ENCODE results near the gene DGLUCY.
"Not testable (repeated sequence)": the region's sequence is repeated elsewhere in the genome, so short reads cannot be mapped to it uniquely, and the experiment has no call there.

The DGLUCY gene

DNA sequence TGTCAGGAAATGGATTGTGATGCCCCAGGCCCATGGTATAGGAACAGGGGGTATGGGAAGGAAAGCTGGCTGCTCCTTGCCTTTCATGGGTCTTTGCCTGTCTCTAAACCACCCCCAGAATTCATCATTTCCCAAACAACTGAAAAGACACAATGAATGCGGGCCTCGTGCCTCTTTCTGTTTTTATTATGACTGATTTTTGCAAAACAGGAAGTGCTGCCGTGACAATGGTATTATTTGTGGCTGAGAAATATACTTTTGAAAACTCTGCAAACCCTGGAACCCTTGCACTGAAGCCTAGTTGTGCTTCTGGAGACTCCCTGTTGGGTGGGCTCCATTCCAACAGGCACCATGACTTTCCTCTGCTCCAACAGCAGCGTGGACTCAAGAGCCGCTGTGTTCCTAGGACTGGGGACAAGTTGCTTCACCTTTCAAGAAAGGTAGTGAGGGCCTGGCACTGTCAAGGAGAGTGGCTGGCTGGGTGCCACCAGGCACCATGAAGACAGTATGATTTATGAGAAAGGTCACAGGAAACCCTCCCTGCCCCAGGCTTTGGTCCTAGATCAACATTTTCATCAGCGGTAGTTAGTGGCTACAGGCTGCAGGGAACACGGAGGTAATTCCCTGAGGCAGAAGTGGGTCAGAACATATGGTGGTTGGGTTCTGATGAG lies 4.8 kb upstream of the DGLUCY start:
- DNase-seq (ENCODE audit: low read depth) = peak; percentile 36

DNA sequence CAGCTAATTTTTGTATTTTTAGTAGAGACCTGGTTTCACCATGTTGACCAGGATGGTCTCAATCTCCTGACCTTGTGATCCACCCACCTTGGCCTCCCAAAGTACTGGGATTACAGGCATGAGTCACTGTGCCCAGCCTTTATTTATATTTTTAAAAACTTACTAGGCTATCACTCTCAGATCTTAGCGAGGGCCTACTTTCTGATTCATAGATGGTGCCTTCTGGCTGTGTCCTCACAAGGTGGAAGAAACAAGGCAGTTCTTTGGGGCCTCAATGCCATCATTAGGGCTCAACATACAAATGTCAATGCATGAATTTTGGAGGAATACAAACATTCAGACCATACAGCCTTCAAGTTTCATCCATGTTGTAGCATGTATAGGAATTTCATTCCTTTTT lies 2.4 kb upstream of the DGLUCY start:
- DNase-seq (ENCODE audit: low read depth) = no peak

- DNase-seq (ENCODE audit: low read depth) = no peak
These were observed 1.7 kb upstream of the DGLUCY start for GRCh38 chr14:91112194-91112593.

GRCh38 chr14:91114079-91115065 lies 499 bp downstream of the DGLUCY start:
- peak; percentile 47 for DNase-seq (ENCODE audit: low read depth)

GRCh38 chr14:91115986-91116770 lies 2.3 kb downstream of the DGLUCY start:
- DNase-seq (ENCODE audit: low read depth) = no peak

- no peak for DNase-seq (ENCODE audit: low read depth)
These were observed 3.2 kb downstream of the DGLUCY start for GRCh38 chr14:91116913-91117588.

DNA sequence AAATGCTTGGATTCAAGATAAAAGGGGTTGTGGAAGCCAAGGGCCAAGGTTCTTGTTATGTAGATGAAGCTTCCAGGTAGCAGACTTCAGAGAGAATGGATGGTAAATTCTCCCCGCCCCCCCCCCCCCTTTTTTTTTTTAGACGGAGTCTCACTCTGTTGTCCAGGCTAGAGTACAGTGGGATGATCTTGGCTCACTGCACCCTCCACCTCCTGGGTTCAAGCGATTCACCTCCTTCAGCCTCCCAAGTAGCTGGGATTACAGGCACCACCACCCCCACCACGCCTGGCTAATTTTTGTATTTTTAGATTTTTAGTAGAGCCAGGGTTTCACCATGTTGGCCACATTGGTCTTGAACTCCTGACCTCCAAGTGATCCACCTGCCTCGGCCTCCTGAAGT lies 4.1 kb downstream of the DGLUCY start:
- no peak for DNase-seq (ENCODE audit: low read depth)

- no peak for DNase-seq (ENCODE audit: low read depth)
These were observed 4.7 kb downstream of the DGLUCY start for GRCh38 chr14:91118511-91119068.

GRCh38 chr14:91119556-91120311 lies 5.9 kb downstream of the DGLUCY start:
- DNase-seq (ENCODE audit: low read depth) = peak; percentile 92

- no peak for DNase-seq (ENCODE audit: low read depth)
These were observed 9.3 kb downstream of the DGLUCY start for GRCh38 chr14:91123201-91123600.

DNA sequence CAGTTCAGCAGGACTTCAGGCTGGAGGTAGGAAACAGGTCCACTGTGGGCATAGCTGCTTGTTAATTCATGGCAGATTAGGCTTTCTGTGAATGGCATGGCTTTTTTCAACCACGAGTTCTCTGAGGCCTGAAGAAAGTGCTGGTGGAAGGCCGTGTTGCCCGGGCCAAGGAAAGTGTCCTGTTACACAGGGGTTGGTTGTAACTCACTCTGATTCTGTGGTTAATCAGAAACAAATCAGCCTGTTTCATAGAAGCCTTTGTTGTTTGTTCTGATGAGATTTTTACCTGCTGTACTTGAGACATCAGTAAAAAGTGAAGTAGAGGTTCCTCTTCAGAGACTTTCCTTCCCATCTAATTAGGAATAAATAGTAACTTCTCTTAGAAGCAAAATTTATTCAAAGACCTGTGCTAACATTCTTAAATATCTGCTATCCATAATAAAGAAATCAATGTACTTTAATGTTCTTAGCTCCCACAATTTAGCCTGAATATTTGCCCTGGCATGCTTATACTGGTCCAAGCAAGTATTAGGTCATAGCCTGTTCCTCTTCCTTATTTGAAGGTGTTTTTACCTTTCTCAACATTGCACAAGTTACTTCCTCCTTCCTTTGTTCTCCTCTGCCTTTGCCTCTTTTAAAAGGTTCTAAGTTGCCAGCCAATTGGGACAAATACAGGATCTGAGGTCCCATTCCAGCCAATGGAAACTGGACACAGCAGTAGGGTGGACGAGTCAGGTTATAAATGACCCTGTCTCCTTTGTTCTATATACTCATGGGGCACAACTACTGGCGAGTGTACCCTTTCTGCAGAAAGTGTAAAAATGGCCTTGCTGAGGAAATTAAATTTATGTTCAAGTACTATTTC lies 10.8 kb downstream of the DGLUCY start:
- not testable (repeated sequence) for DNase-seq (ENCODE audit: low read depth)

- no peak for DNase-seq (ENCODE audit: low read depth)
These were observed 11.4 kb downstream of the DGLUCY start for GRCh38 chr14:91125271-91125660.

- DNase-seq (ENCODE audit: low read depth) = no peak
These were observed 11.9 kb downstream of the DGLUCY start for GRCh38 chr14:91125801-91126200.

DNA sequence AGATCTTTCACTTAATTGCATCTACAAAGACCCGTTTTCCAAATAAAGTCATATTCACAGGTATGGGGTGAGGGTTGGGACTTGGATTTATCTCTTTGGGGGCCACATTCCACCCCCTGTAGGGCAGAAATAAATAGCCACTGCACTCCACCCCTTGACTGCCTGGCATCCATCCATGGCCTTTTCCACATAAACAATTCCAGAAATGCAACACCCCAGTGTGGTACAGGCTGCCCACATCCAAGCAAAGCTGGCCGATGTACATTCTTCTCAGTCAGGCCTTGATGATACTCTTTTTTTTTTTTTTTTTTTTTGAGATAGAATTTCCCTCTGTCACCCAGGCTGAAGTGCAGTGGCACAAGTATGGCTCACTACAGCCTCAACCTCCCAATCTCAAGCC lies 12.9 kb downstream of the DGLUCY start:
- DNase-seq (ENCODE audit: low read depth) = no peak

GRCh38 chr14:91127401-91127801 lies 13.5 kb downstream of the DGLUCY start:
- no peak for DNase-seq (ENCODE audit: low read depth)

- DNase-seq (ENCODE audit: low read depth) = no peak
These were observed 14.1 kb downstream of the DGLUCY start for GRCh38 chr14:91127924-91128323.

GRCh38 chr14:91128699-91129098 lies 14.8 kb downstream of the DGLUCY start:
- no peak for DNase-seq (ENCODE audit: low read depth)

DNA sequence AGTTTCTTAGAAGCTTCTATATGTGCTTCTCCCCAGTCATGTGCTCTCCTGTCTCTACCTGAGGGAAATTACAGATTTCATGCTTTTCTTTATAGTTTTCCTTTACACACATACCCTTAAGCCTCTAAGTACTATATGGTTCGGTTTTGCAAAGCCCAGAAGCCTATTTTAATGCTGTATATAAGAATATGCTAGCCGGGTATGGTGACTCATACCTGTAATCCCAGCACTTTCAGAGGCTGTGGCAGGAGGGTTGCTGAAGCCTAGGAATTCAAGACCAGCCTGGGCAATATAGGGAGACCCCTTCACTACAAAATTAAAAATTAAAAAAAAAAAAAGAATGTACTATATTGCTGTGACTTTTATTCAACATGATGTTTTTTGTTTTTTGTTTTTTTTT lies 15.4 kb downstream of the DGLUCY start:
- DNase-seq (ENCODE audit: low read depth) = no peak

GRCh38 chr14:91135039-91135438 lies 21.2 kb downstream of the DGLUCY start:
- DNase-seq (ENCODE audit: low read depth) = no peak

All from stromal cell of bone marrow (primary cell).